Fibroblast of lung (primary cell): Measurements from ENCODE around the gene FMN1.

Source experiments
- CTCF ChIP-seq, 2 donors: IDR thresholded peaks in 1 of 2; conservative IDR thresholded peaks in 1 of 2; 1 replicate in 1 of 2; 2 replicates in 1 of 2; pipeline ENCODE4 v1.5.1; 2011 to 2012; ENCODE audit warnings: low read length in 2 of 2, control low read depth in 1 of 2, inconsistent platforms in 1 of 2, low read depth in 1 of 2, mild to moderate bottlenecking in 1 of 2
- EZH2 ChIP-seq: IDR thresholded peaks from 2 replicates; pipeline ENCODE4 v1.5.1; 2012; ENCODE audit warnings: low read length, control low read depth, mild to moderate bottlenecking; ENCODE audit errors: missing control alignments

GRCh38 chr15:32953533-32953910, 241.0 kb downstream of the FMN1 start:
- TF ChIP-seq CTCF (conservative IDR thresholded peaks at IDR 0.05 in 1 of 2, IDR thresholded peaks at IDR 0.05 in 1 of 2; ENCODE audit: low read depth in 1 of 2, low read length in 2 of 2): no peak
- TF ChIP-seq EZH2: no peak
